Measurements from ENCODE around the gene PANK1.

GRCh38 chr10:89633484-89633883 is 11.6 kb downstream of the PANK1 start:
- TF ChIP-seq GATA2 (IDR thresholded peaks at IDR 0.05; ENCODE audit: low read depth, low read length): no peak
- no peak for TF ChIP-seq GATA3 (IDR thresholded peaks at IDR 0.05; ENCODE audit: low read depth, low read length)

Measured in SH-SY5Y (cell line).